IMR-90 (cell line): ENCODE results near the gene UBALD1. TPM values are rescaled to one million over a fixed set of nuclear protein-coding genes. Genes with fewer than 3 reads are reported as not detected.

Source experiments
- ATAC-seq: fragments of 200-7000 bp; cut with Tn5 transposase; 2 replicates; pipeline ENCODE4 v1.9.1; 2020; ENCODE audit warnings: low read depth, mild to moderate bottlenecking, moderate library complexity
- BruUV-seq: library from RNA; stranded (reverse); fragments of 400-500 nt; replicated peaks from 2 replicates; lab custom pipeline; 2021; lab: Mats Ljungman, UMichigan
- CTCF ChIA-PET: fragments of 300-600 bp; formaldehyde crosslinking; extraction: SDS; loops from one replicate; lab custom pipeline; 2021; ENCODE audit warnings: antibody characterized with exemption; lab: Yijun Ruan, JAX
- POLR2A ChIA-PET: fragments of 300-600 bp; sonication (Branson Sonifier 250); formaldehyde crosslinking; loops from one replicate; lab custom pipeline; 2022; ENCODE audit warnings: antibody characterized with exemption; ENCODE audit not compliant: unreplicated experiment; lab: Charles Lee
- DNase-seq: peaks from one replicate; pipeline ENCODE4 v3.0.0; 2013
- H2AFZ ChIP-seq: replicated peaks from 2 replicates; pipeline ENCODE3; 2013; ENCODE audit warnings: low read length, mild to moderate bottlenecking; ENCODE audit not compliant: poor library complexity
- H2AK5ac ChIP-seq: 2 replicates; pipeline ENCODE4 v1.6.1; 2013; ENCODE audit warnings: low read depth, low read length, inconsistent platforms
- H2AK9ac ChIP-seq: replicated peaks from 2 replicates; pipeline ENCODE3; 2013; ENCODE audit warnings: mild to moderate bottlenecking, low read depth, low read length, moderate library complexity; ENCODE audit not compliant: poor library complexity
- H2BK120ac ChIP-seq: 2 replicates; pipeline ENCODE4 v1.6.1; 2013; ENCODE audit warnings: low read depth, low read length, inconsistent platforms
- H2BK15ac ChIP-seq: 3 replicates; pipeline ENCODE4 v1.6.1; 2013; ENCODE audit warnings: low read depth, low read length, inconsistent platforms
- H2BK20ac ChIP-seq: 2 replicates; pipeline ENCODE4 v1.6.1; 2013; ENCODE audit warnings: low read depth, mild to moderate bottlenecking, inconsistent platforms, low read length, moderate library complexity
- H2BK5ac ChIP-seq: 2 replicates; pipeline ENCODE4 v1.6.1; 2013; ENCODE audit warnings: mild to moderate bottlenecking, low read depth, low read length, inconsistent platforms; ENCODE audit not compliant: poor library complexity, severe bottlenecking
- H3K14ac ChIP-seq: replicated peaks from 2 replicates; pipeline ENCODE4 v1.6.1; 2013; ENCODE audit warnings: low read depth, low read length, inconsistent platforms
- H3K18ac ChIP-seq: 2 replicates; pipeline ENCODE4 v1.6.1; 2013; ENCODE audit warnings: low read depth, low read length, control low read depth
- H3K23ac ChIP-seq: 2 replicates; pipeline ENCODE4 v1.6.1; 2013; ENCODE audit warnings: low read depth, low read length, inconsistent platforms
- H3K27ac ChIP-seq: 2 replicates; pipeline ENCODE4 v1.5.1; 2013; ENCODE audit warnings: mild to moderate bottlenecking, control low read depth, low read length; ENCODE audit not compliant: insufficient read depth
- H3K27me3 ChIP-seq: 2 replicates; pipeline ENCODE4 v1.6.1; 2013; ENCODE audit warnings: low read length; ENCODE audit not compliant: control insufficient read depth, insufficient read depth
- H3K36me3 ChIP-seq: 2 replicates; pipeline ENCODE4 v1.6.1; 2013; ENCODE audit warnings: low read length, mixed read lengths; ENCODE audit not compliant: control insufficient read depth, insufficient read depth
- H3K4ac ChIP-seq: 2 replicates; pipeline ENCODE4 v1.6.1; 2013; ENCODE audit warnings: low read depth, low read length, inconsistent platforms
- H3K4me1 ChIP-seq: 2 replicates; pipeline ENCODE4 v1.6.1; 2013; ENCODE audit warnings: low read length, mixed read lengths; ENCODE audit not compliant: control insufficient read depth, insufficient read depth
- H3K4me2 ChIP-seq: 2 replicates; pipeline ENCODE4 v1.6.1; 2013; ENCODE audit warnings: low read depth, mild to moderate bottlenecking, control low read depth, low read length, moderate library complexity
- H3K4me3 ChIP-seq: 2 replicates; pipeline ENCODE4 v1.5.1; 2013; ENCODE audit warnings: low read depth, mild to moderate bottlenecking, control low read depth, low read length, moderate library complexity; ENCODE audit not compliant: insufficient read depth
- H3K56ac ChIP-seq: 2 replicates; pipeline ENCODE4 v1.6.1; 2013; ENCODE audit warnings: low read length, inconsistent platforms; ENCODE audit not compliant: insufficient read depth; ENCODE audit errors: extremely low read depth
- H3K79me1 ChIP-seq, 2 experiments: 2 replicates each; pipeline ENCODE4 v1.6.1; 2013; ENCODE audit warnings: low read length in 2 of 2, inconsistent platforms in 1 of 2, low read depth in 1 of 2
- H3K9ac ChIP-seq: 2 replicates; pipeline ENCODE4 v1.6.1; 2013; ENCODE audit warnings: low read depth, low read length, control low read depth
- H3K9me1 ChIP-seq: 2 replicates; pipeline ENCODE4 v1.6.1; 2013; ENCODE audit warnings: low read length, inconsistent platforms; ENCODE audit not compliant: insufficient read depth
- H3K9me3 ChIP-seq: 2 replicates; pipeline ENCODE4 v1.6.1; 2013; ENCODE audit warnings: low read length; ENCODE audit not compliant: control insufficient read depth, insufficient read depth
- H4K20me1 ChIP-seq: 2 replicates; pipeline ENCODE4 v1.6.1; 2013; ENCODE audit warnings: low read length, inconsistent platforms; ENCODE audit not compliant: insufficient read depth
- H4K5ac ChIP-seq: 2 replicates; pipeline ENCODE4 v1.6.1; 2013; ENCODE audit warnings: mild to moderate bottlenecking, low read depth, low read length, control low read depth
- H4K8ac ChIP-seq, 2 experiments: 2 replicates each; pipeline ENCODE4 v1.6.1; 2013; ENCODE audit warnings: low read depth in 2 of 2, low read length in 2 of 2, control low read depth in 1 of 2, inconsistent platforms in 1 of 2
- H4K91ac ChIP-seq: 2 replicates; pipeline ENCODE4 v1.6.1; 2013; ENCODE audit warnings: low read depth, low read length, inconsistent platforms; ENCODE audit not compliant: insufficient read depth
- BHLHE40 ChIP-seq: fragments of 150-350 bp; IDR thresholded peaks from 2 replicates; pipeline ENCODE4 v1.6.1; 2016; ENCODE audit warnings: mild to moderate bottlenecking, low read depth, low read length
- CEBPB ChIP-seq: IDR thresholded peaks from 2 replicates; pipeline ENCODE4 v1.6.1; 2012; ENCODE audit warnings: low read depth, low read length, improper control_type of control experiment
- MXI1 ChIP-seq: IDR thresholded peaks from 2 replicates; pipeline ENCODE4 v1.6.1; 2012; ENCODE audit warnings: low read depth, mild to moderate bottlenecking, low read length, moderate library complexity, borderline replicate concordance
- USF2 ChIP-seq: fragments of 150-350 bp; IDR thresholded peaks from 2 replicates; pipeline ENCODE4 v1.6.1; 2017; ENCODE audit warnings: mild to moderate bottlenecking, antibody characterized with exemption, low read length, low read depth
- WGBS, 2 experiments: methylation state at CpG; one replicate each; pipeline versions ENCODE4 v1.1.5 to v1.1.7; 2013; ENCODE audit warnings: missing lambda C conversion rate in 2 of 2; ENCODE audit not compliant: insufficient read length in 1 of 2; ENCODE audit errors: extremely low coverage in 2 of 2; 5-methylcytosine and 5-hydroxymethylcytosine counted together
- dilution Hi-C: fragments of 300-500 bp; cut with HindIII; formaldehyde crosslinking; loops from one replicate; pipeline ENCODE4 v1.14.3; 2018; ENCODE audit warnings: low sequenced_read_pairs; ENCODE audit not compliant: unreplicated experiment
- in situ Hi-C: fragments of 300-500 bp; cut with MboI; formaldehyde crosslinking; loops from 3 replicates; pipeline ENCODE4 v1.14.3; 2019; ENCODE audit warnings: low sequenced_read_pairs, inconsistent platforms, mixed read lengths
- intact Hi-C: fragments of 100-400 bp; cut with micrococcal nuclease; formaldehyde crosslinking; loops from 2 replicates; pipeline ENCODE4 v1.10.0; 2022
- polyA plus RNA-seq, 3 experiments: library from polyadenylated mRNA; depleted of rRNA; stranded (reverse); fragments of >200 nt; gene quantifications; 2 replicates each; pipeline ENCODE4 v1.2.3, GENCODE V29; 2012; ENCODE audit warnings: low replicate concordance in 1 of 3
- total RNA-seq: library from RNA; depleted of rRNA; stranded (reverse); fragments of >200 nt; gene quantifications from 2 replicates; pipeline ENCODE4 v1.2.3, GENCODE V29; 2012

UBALD1 gene
- total and polyA plus RNA-seq, 2 of the 4 experiments (the other 2 are of a cell fraction) = 1.3 to 14.5 TPM

GRCh38 chr16:4614571-4615383 is at the start of gene UBALD1 (continued):
- TF ChIP-seq MXI1 (peak; percentile 78; the same call in 1 of the 2 replicates), BHLHE40 (peak; percentile 76), USF2 (no peak)

- Histone ChIP-seq H3K4me3 (no peak overlapping the region), H3K9me1 (peaks cover 2% of the 10 kb centered on the region; the same call in 1 of the 2 replicates), H4K5ac (no peak overlapping the region), H2AFZ (no peak overlapping the region), H4K91ac (no peak overlapping the region), H3K4me1 (no peaks in the 10 kb centered on the region), H2BK5ac (no peak overlapping the region), H4K20me1 (peaks cover 35% of the 10 kb centered on the region; the same call in 1 of the 2 replicates), H3K4me2 (no peak overlapping the region), H2BK15ac (no peak overlapping the region), H3K27me3 (no peaks in the 10 kb centered on the region), H3K36me3 (peaks cover 52% of the 10 kb centered on the region), H3K18ac (no peak overlapping the region), H2AK9ac (no peak overlapping the region), H3K9ac (no peak overlapping the region), H3K23ac (no peak overlapping the region), H3K79me1 (peaks cover 14 to 40% of the 10 kb centered on the region in 2 experiments), H4K8ac (no peak overlapping the region), H2BK120ac (no peak overlapping the region), H2AK5ac (no peak overlapping the region), H3K14ac (no peak overlapping the region), H3K9me3 (no peaks in the 10 kb centered on the region), H2BK20ac (no peak overlapping the region), H3K27ac (no peak overlapping the region), H3K56ac (no peak overlapping the region), H3K4ac (no peak overlapping the region)
- ATAC-seq (no peak), DNase-seq (no peak)
- CTCF ChIA-PET = no interaction called here
- WGBS, 2 experiments = 88% methylated on average over 19 of the region's 25 CpGs; no CpG with 5 or more reads in 1 of the 2 experiments
- intact Hi-C loops (no loop called here), dilution Hi-C loops (no loop called here), in situ Hi-C loops (no loop called here)
- BruUV-seq = no TSS peak
- no peak for TF ChIP-seq USF2
- peak; percentile 17; the same call in 1 of the 2 replicates for TF ChIP-seq CEBPB
- POLR2A ChIA-PET = no interaction called here
Observed at GRCh38 chr16:4663777-4664465, 49.2 kb upstream of the UBALD1 start.
